ENCODE results near the gene WASF2. TPM values are rescaled to one million over a fixed set of nuclear protein-coding genes. Genes with fewer than 3 reads are reported as not detected.

WASF2 gene
- total and polyA plus RNA-seq, 2 of the 13 experiments (the other 11 are each of a cell fraction or from before 2014, with no cell fraction given), result 10.4 to 27.7 TPM

- no peak for TF ChIP-seq MBNL3 (CRISPR knock-in tag; conservative IDR thresholded peaks at IDR 0.05)
- TF ChIP-seq ZFP36L1 (CRISPR knock-in tag; IDR thresholded peaks at IDR 0.05), result no peak
- TF ChIP-seq E2F5 (CRISPR knock-in tag; conservative IDR thresholded peaks at IDR 0.05), result no peak
Observed at GRCh38 chr1:27527223-27527889, 37.4 kb upstream of the WASF2 start (continued).

- H3K27me3 ChIP-seq (ENCODE audit: control insufficient read depth in 1 of 2, insufficient read depth in 2 of 2, low read length in 2 of 2), result no peaks in the 10 kb centered on the region
- DNase-seq (ENCODE audit: low spot score), result peak; percentile 54
- peak overlapping the region; percentile 56 to 79 (median 60) for H3K4me3 ChIP-seq (replicated peaks in 1 of 3; ENCODE audit: insufficient read depth in 1 of 3, low read depth in 2 of 3, low read length in 3 of 3)
- H3K4me2 ChIP-seq (ENCODE audit: low read depth, low read length), result peak overlapping the region; percentile 100
- H3K4me1 ChIP-seq (ENCODE audit: insufficient read depth, low read length), result peaks cover 77% of the 10 kb centered on the region
- ChIA-PET CTCF (ENCODE audit: low intra/inter-chr PET ratio, low total read pairs) (no interaction called here), POLR2A (interaction anchor here (0.6 to 1.9 kb wide), 9 partner anchors 15 to 48 kb away, joined by 3 to 6 read pairs (median 5); no protein-coding TSS in a partner anchor)
- no peaks in the 10 kb centered on the region for H3K9me3 ChIP-seq (ENCODE audit: low read length)
- WGBS (ENCODE audit: low lambda C conversion rate), result 0% methylated on average over 5 of the region's 10 CpGs
- no peaks in the 10 kb centered on the region for H4K20me1 ChIP-seq (ENCODE audit: insufficient read depth, low read length)
- H3K9ac ChIP-seq (ENCODE audit: insufficient read depth, low read depth, low read length), result peak overlapping the region; percentile 64
- no peak for ATAC-seq
- peak overlapping the region; percentile 46 for H2AFZ ChIP-seq (ENCODE audit: low read length)
- no peak overlapping the region for H3K27ac ChIP-seq (ENCODE audit: extremely low read length, insufficient read depth, low read length)
- BruUV-seq (replicated peaks), result no TSS peak
- H3K79me2 ChIP-seq (ENCODE audit: insufficient read depth, low read length), result no peaks in the 10 kb centered on the region
- FAIRE-seq, result peak; percentile 56
- no peaks in the 10 kb centered on the region for H3K36me3 ChIP-seq (replicated peaks in 1 of 2; ENCODE audit: control insufficient read depth in 1 of 2, insufficient read depth in 2 of 2, low read length in 2 of 2)
- intact Hi-C loops (cut with micrococcal nuclease; ENCODE audit: unreplicated experiment) (loop anchor here (5.0 kb wide), 1 partner anchor 46 kb away; no protein-coding TSS in a partner anchor), in situ Hi-C loops (cut with HindIII; ENCODE audit: extremely low pct_ligation_motif_present, low pct_unique_long_range_greater_than_20kb) (no loop called here)
- no peak for TF ChIP-seq ZNF619 (CRISPR knock-in tag; IDR thresholded peaks at IDR 0.05)
- no peak for TF ChIP-seq TCF7 (IDR thresholded peaks at IDR 0.05; ENCODE audit: low read depth)
- TF ChIP-seq MLXIP (CRISPR knock-in tag; IDR thresholded peaks at IDR 0.05; ENCODE audit: borderline replicate concordance), result no peak
- TF ChIP-seq CAMTA2 (CRISPR knock-in tag; IDR thresholded peaks at IDR 0.05; ENCODE audit: borderline replicate concordance), result peak; percentile 53; the same call in 1 of the 2 replicates
- TF ChIP-seq FOXP1 (IDR thresholded peaks at IDR 0.05), result 0 out of 2 replicates have a peak, but pooled peaks have one; percentile 36
- TF ChIP-seq FOXP1 (CRISPR knock-in tag; IDR thresholded peaks at IDR 0.05), result no peak
- TF ChIP-seq DR1 (CRISPR knock-in tag; IDR thresholded peaks at IDR 0.05), result peak; percentile 36; the same call in 1 of the 2 replicates
- TF ChIP-seq MYC (CRISPR knock-in tag; IDR thresholded peaks at IDR 0.05; ENCODE audit: borderline replicate concordance), result peak; percentile 38; the same call in 1 of the 2 replicates
- 0 out of 2 replicates have a peak, but pooled peaks have one; percentile 28 for TF ChIP-seq SIN3A (IDR thresholded peaks at IDR 0.05; ENCODE audit: borderline replicate concordance, low read depth, low read length)
- TF ChIP-seq ZNF792 (CRISPR knock-in tag; IDR thresholded peaks at IDR 0.05), result 0 out of 2 replicates have a peak, but pooled peaks have one; percentile 31
- TF ChIP-seq ZNF776 (CRISPR knock-in tag; IDR thresholded peaks at IDR 0.05), result 0 out of 2 replicates have a peak, but pooled peaks have one; percentile 49
- 0 out of 2 replicates have a peak, but pooled peaks have one; percentile 13 for TF ChIP-seq ZNF281 (CRISPR knock-in tag; IDR thresholded peaks at IDR 0.05; ENCODE audit: borderline replicate concordance)
- 0 out of 2 replicates have a peak, but pooled peaks have one; percentile 29 for TF ChIP-seq SSRP1 (CRISPR knock-in tag; IDR thresholded peaks at IDR 0.05)
Observed at GRCh38 chr1:27526569-27527222, 36.7 kb upstream of the WASF2 start.
